H1 (cell line): ENCODE data around the gene SPSB2. TPM values are rescaled to one million over a fixed set of nuclear protein-coding genes. Genes with fewer than 3 reads are reported as not detected.

Experiments
- GTF2F1 ChIP-seq: IDR thresholded peaks from 2 replicates; pipeline ENCODE4 v1.6.1; 2012; ENCODE audit warnings: low read depth, low read length, improper control_type of control experiment, borderline replicate concordance
- KDM1A ChIP-seq: fragments of 200-600, 300-600 bp; sonication (generic); IDR thresholded peaks from 2 replicates; pipeline ENCODE4 v1.7.1; 2016; ENCODE audit warnings: mild to moderate bottlenecking, low read length, borderline replicate concordance
- RBBP5 ChIP-seq: IDR thresholded peaks from 2 replicates; pipeline ENCODE4 v1.7.1; 2012; ENCODE audit warnings: low read depth, mild to moderate bottlenecking, inconsistent platforms, low read length, moderate library complexity, borderline replicate concordance
- TAF7 ChIP-seq: optimal IDR thresholded peaks from 2 replicates; pipeline ENCODE3; 2011; ENCODE audit warnings: low read depth, mild to moderate bottlenecking, inconsistent platforms, low read length, moderate library complexity, borderline replicate concordance
- polyA plus RNA-seq, 7 experiments: library from polyadenylated mRNA; depleted of rRNA in 3 of 7; stranded (reverse) in 5 of 7; unstranded in 2 of 7; fragments of >200 nt in 5 of 7; fragments of 200-250 nt in 2 of 7; gene quantifications; 1 replicate in 5 of 7; 2 replicates in 1 of 7; 4 replicates in 1 of 7; pipeline versions ENCODE4 v1.2.1 to v1.2.3, GENCODE V29; 2011 to 2013; ENCODE audit warnings: missing spikeins in 2 of 7, mixed read lengths in 2 of 7
- total RNA-seq: library from RNA; stranded (reverse); fragmentation: NEBNext Ultra II Directional; extraction: Animal tissue kit (Norgen Biotek cat#: 25700); gene quantifications from 2 replicates; pipeline ENCODE4 v1.2.1, GENCODE V29; 2021
- TF ChIP-seq, protein P1 (sequence below): fragments of 300-600 bp; sonication (generic); IDR thresholded peaks from 2 replicates; pipeline ENCODE4 v1.7.1; 2012; ENCODE audit warnings: low read length, moderate library complexity, mild to moderate bottlenecking, inconsistent platforms; ENCODE audit not compliant: insufficient replicate concordance
- TF ChIP-seq, protein P2 (sequence below): IDR thresholded peaks from 2 replicates; pipeline ENCODE4 v1.6.1; 2011; ENCODE audit warnings: low read depth, mild to moderate bottlenecking, low read length; ENCODE audit not compliant: insufficient read depth
- TF ChIP-seq, protein P3 (sequence below): IDR thresholded peaks from 2 replicates; pipeline ENCODE4 v1.6.1; 2012; ENCODE audit warnings: low read length, inconsistent platforms

Gene SPSB2
- total and polyA plus RNA-seq, 2 of the 8 experiments (the other 6 are each of a cell fraction or from before 2014, with no cell fraction given): 13.0 to 23.2 TPM

DNA sequence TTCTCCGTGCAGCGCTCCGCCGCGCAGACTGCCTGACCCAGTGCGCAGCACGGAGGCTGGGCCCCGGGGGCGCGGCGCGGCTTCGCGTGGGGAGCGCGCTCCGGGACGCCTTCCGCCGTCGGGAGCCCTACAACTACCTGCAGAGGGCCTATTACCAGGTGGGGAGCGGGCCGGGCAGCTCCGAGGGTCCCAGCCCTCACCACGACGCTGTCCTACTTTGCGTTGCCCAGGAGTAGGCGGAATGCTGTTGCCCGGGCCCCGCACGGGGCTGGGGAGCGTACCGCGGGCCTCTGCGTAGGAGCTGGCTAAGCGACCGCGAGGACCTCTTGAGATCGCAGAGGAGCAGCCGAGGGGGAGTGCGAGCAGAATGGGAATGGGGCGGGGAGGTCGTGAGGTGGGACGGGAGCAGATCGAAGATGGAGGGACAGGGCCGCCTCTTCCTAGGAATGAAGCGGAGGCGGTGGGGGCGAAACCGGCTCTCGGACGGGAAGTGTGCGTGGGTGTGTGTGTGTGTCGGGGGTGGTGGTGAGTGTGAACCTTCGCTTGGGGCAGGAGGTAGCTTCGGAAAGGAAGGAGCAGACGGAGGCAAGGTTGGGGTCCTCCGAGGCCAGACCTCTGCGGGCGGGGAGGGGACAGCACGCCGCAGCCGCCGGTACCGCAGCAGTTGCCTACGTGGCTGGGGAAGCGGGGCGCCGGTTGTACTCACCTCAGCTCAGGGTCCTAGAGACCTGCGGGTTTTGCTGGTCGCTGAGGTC lies 44.1 kb downstream of the SPSB2 start (continued):
- TF ChIP-seq, protein P1, sequence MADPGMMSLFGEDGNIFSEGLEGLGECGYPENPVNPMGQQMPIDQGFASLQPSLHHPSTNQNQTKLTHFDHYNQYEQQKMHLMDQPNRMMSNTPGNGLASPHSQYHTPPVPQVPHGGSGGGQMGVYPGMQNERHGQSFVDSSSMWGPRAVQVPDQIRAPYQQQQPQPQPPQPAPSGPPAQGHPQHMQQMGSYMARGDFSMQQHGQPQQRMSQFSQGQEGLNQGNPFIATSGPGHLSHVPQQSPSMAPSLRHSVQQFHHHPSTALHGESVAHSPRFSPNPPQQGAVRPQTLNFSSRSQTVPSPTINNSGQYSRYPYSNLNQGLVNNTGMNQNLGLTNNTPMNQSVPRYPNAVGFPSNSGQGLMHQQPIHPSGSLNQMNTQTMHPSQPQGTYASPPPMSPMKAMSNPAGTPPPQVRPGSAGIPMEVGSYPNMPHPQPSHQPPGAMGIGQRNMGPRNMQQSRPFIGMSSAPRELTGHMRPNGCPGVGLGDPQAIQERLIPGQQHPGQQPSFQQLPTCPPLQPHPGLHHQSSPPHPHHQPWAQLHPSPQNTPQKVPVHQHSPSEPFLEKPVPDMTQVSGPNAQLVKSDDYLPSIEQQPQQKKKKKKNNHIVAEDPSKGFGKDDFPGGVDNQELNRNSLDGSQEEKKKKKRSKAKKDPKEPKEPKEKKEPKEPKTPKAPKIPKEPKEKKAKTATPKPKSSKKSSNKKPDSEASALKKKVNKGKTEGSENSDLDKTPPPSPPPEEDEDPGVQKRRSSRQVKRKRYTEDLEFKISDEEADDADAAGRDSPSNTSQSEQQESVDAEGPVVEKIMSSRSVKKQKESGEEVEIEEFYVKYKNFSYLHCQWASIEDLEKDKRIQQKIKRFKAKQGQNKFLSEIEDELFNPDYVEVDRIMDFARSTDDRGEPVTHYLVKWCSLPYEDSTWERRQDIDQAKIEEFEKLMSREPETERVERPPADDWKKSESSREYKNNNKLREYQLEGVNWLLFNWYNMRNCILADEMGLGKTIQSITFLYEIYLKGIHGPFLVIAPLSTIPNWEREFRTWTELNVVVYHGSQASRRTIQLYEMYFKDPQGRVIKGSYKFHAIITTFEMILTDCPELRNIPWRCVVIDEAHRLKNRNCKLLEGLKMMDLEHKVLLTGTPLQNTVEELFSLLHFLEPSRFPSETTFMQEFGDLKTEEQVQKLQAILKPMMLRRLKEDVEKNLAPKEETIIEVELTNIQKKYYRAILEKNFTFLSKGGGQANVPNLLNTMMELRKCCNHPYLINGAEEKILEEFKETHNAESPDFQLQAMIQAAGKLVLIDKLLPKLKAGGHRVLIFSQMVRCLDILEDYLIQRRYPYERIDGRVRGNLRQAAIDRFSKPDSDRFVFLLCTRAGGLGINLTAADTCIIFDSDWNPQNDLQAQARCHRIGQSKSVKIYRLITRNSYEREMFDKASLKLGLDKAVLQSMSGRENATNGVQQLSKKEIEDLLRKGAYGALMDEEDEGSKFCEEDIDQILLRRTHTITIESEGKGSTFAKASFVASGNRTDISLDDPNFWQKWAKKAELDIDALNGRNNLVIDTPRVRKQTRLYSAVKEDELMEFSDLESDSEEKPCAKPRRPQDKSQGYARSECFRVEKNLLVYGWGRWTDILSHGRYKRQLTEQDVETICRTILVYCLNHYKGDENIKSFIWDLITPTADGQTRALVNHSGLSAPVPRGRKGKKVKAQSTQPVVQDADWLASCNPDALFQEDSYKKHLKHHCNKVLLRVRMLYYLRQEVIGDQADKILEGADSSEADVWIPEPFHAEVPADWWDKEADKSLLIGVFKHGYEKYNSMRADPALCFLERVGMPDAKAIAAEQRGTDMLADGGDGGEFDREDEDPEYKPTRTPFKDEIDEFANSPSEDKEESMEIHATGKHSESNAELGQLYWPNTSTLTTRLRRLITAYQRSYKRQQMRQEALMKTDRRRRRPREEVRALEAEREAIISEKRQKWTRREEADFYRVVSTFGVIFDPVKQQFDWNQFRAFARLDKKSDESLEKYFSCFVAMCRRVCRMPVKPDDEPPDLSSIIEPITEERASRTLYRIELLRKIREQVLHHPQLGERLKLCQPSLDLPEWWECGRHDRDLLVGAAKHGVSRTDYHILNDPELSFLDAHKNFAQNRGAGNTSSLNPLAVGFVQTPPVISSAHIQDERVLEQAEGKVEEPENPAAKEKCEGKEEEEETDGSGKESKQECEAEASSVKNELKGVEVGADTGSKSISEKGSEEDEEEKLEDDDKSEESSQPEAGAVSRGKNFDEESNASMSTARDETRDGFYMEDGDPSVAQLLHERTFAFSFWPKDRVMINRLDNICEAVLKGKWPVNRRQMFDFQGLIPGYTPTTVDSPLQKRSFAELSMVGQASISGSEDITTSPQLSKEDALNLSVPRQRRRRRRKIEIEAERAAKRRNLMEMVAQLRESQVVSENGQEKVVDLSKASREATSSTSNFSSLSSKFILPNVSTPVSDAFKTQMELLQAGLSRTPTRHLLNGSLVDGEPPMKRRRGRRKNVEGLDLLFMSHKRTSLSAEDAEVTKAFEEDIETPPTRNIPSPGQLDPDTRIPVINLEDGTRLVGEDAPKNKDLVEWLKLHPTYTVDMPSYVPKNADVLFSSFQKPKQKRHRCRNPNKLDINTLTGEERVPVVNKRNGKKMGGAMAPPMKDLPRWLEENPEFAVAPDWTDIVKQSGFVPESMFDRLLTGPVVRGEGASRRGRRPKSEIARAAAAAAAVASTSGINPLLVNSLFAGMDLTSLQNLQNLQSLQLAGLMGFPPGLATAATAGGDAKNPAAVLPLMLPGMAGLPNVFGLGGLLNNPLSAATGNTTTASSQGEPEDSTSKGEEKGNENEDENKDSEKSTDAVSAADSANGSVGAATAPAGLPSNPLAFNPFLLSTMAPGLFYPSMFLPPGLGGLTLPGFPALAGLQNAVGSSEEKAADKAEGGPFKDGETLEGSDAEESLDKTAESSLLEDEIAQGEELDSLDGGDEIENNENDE: no peak
- TF ChIP-seq, protein P2, sequence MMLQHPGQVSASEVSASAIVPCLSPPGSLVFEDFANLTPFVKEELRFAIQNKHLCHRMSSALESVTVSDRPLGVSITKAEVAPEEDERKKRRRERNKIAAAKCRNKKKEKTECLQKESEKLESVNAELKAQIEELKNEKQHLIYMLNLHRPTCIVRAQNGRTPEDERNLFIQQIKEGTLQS: no peak
- TF ChIP-seq, protein P3, sequence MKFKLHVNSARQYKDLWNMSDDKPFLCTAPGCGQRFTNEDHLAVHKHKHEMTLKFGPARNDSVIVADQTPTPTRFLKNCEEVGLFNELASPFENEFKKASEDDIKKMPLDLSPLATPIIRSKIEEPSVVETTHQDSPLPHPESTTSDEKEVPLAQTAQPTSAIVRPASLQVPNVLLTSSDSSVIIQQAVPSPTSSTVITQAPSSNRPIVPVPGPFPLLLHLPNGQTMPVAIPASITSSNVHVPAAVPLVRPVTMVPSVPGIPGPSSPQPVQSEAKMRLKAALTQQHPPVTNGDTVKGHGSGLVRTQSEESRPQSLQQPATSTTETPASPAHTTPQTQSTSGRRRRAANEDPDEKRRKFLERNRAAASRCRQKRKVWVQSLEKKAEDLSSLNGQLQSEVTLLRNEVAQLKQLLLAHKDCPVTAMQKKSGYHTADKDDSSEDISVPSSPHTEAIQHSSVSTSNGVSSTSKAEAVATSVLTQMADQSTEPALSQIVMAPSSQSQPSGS: no peak
- TF ChIP-seq TAF7: no peak
- TF ChIP-seq RBBP5: peak; percentile 81; the same call in 1 of the 2 replicates
- TF ChIP-seq GTF2F1: no peak
- no peak for TF ChIP-seq KDM1A
